Stimulated activated CD4-positive, alpha-beta T cell treated with anti-CD3 and anti-CD28 coated beads, Interleukin-4, amount 100 ng/mL, for 48 hours (primary cell): ENCODE measurements around the gene SUMO1.
"Not testable (repeated sequence)": the region's sequence is repeated elsewhere in the genome, so short reads cannot be mapped to it uniquely, and the experiment has no call there.

ENCODE experiments used
- DNase-seq, 2 donors: peaks; one replicate each; pipeline ENCODE4 v3.0.0-alpha.2; 2020; ENCODE audit warnings: low read depth in 2 of 2

Gene SUMO1

DNA sequence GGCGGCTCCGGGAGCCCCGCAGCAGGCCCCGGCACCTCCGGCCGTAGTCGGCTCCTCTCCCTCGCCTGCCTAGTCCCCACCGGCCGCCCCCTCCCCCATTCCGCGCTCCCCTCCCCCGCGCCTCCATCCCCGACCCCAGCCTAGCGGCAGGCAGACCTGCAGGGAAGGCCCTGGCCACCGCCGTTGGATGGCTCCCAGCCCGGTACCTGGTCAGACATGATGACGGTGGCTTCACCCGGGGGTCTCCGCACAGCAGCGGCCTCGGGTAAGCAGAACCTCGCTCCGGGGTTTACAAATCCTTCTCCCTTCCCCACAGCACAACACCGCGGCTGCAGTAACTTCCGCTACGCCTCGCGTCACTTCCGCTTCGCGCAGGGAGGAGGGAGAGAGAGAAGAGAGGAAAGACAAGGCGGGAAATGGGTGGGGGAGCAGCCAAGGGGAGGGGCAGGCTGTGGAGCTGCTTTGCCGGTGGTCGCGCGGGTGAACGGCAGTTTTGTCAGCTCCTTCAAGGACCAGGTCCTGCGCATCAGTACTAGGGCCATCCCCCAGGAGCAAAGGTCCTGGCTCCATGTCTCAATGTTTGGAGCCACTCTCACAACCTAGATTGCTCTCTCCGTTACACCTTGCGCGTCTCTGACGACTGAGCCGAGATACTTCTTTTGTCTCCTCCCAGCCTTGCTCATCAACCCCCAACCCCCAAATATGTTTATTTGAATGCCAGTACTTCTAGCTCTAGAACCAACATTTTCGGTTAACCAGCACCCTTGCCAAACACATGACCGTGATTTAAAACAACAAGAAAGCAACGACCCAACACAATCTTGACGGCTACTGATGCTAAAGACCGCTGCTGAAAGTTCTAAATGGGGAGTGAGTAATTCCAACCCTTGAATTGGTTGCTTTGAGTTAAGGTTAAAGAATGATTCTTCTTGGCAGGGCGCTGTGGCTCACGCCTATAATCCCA lies at the start of gene SUMO1:
Gene SUMO1 (minus strand): TSS at position 364 of the 964 bp plus-strand sequence. CDS start 146 bp downstream, at position 218.
- peak; percentile 81 to 86 for DNase-seq

DNA sequence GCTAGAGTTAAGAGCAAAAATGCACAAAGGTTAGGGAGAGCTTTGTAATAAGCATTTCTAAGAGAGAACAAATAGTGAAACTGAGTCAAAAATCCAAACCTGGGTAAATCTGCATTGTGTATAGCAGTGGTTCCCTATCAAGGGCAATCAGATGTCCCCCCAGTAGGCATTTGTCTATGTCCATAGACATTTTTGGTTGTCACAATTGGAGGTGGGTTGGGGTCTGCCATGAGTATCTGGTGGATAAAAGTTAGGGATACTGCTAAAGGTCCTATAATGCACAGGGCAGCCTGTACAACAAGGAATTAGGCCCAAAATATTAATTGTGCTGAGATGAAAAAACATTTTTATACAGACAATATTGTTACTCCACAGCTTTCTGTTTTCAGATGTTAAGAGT lies 48.2 kb upstream of the SUMO1 start:
- DNase-seq: no peak

DNA sequence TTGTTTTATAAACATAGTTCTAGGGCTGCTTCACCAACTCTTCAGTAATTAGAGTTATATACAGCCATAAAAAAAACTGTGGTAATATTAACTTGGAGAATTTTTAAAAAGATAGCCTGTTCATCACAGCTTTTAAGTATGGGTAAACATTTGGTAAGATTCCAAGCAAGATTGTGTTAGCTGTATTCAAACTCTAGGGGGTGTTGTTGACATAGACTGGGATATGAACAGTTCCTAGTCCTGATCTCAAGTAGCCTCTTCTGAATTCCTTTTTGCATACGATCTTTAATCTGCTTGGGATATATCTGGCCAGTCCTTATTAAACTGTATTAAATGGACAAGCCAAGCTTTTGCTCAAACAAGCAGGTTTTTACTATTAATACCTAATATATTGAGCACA lies 40.5 kb upstream of the SUMO1 start:
- DNase-seq: no peak

GRCh38 chr2:202278036-202278760 lies 39.8 kb upstream of the SUMO1 start:
- DNase-seq: no peak

DNA sequence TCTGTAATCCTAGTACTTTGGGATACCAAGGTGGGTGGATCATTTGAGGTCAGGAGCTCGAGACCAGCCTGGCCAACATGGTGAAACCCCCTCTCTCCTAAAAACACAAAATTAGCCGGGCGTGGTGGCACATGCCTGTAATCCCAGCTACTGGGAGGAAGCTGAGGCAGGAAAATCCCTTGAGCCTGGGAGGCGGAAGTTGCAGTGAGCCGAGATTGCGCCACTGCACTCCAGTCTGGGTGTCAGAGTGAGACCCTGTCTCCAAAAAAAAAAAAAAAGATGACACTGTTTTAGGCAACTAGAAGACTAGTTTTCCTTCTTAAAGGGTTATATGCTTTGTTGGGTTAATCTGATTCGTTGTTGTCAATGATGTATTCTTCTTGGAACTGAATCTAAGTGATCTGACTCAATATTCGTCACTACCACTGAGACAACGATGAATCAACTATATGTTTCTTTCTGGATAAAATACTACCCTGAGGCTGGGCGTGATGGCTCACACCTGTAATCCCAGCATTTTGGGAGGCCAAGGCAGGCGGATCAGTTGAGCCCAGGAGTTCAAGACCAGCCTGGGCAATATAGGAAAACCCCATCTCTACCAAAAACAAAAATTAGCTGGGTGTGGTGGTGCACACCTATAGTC lies 37.8 kb upstream of the SUMO1 start:
- DNase-seq: not testable (repeated sequence)

- no peak for DNase-seq
These were observed 32.1 kb upstream of the SUMO1 start for GRCh38 chr2:202270487-202270886.

GRCh38 chr2:202269585-202269984 lies 31.2 kb upstream of the SUMO1 start:
- DNase-seq: no peak

DNA sequence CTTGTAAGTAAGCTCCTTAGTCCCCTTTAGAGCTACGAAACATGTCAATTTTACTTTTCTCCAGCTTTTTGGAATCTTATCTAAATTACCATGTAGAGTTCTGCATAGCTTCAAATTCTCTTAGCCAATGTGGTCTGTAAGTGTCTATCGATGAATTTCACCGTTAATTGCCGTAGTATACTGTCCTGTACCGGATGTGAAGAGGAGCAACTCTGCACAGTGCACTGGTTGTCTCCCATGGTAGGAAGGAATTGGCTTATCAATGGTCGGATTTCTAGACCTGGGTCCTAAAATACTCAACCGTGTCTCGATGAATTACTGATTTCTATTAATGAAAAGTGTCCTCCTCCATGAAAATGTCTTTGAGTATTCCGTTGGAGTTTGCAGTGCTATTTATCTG lies 29.1 kb upstream of the SUMO1 start:
- DNase-seq: no peak

GRCh38 chr2:202265467-202266277 lies 27.3 kb upstream of the SUMO1 start, which contains the start of gene NOP58:
TSS of gene NOP58 (plus strand) at chr2:202265763. CDS start at chr2:202265942, 179 bp downstream.
- peak; percentile 72 to 89 for DNase-seq

- no peak for DNase-seq
These were observed 23.1 kb upstream of the SUMO1 start for GRCh38 chr2:202261531-202261930.

DNA sequence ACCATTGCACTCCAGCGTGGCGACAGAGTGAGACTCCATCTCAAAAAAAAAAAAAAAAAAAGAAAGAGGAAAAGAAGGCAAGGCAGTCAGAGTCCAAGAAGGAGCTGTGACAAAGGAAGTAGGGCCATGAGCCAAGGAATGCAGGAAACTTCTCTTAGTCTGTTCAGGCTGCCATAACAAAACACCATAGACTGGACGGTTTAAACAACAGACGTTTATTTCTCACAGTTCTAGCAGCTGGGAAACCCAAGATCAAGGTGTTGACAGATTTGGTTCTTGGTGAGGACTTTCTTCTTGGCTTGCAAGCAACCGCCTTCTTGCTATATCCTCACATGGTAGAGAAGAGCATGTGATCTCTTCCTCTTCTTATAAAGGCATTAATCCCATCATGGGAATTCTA lies 13.1 kb upstream of the SUMO1 start:
- DNase-seq: no peak

DNA sequence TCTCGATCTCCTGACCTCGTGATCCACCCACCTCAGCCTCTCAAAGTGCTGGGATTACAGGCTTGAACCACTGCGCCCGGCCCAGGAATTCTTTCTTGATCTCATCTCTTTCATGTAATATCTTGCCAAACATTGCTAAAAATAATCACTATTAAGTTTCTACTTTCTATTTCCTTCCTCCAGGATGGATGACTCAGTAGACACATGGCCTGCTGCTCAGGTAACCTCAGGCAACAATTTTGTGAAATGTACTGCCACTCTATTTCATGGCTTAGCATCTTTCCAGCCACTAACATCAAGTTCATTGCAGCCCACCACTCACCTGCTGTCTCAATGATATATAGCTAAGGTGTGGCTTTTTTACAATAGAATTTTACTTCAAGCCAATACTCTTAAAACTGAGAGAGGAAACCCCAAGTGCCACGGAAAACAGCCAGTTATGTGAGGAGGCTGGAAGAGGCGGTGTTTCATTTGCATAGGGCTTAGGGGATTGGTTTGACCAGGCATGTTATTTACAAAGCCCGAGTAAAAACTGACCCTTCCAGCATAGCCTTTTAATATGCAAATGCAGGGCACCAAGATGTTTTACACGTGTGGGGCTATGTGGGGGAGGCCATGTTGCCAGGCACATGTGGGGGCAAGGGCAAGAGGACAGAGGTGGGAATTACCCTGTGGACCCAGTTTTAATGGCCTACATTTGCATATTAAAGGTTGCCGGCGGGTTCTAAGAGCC lies 11.3 kb upstream of the SUMO1 start:
- no peak for DNase-seq

DNA sequence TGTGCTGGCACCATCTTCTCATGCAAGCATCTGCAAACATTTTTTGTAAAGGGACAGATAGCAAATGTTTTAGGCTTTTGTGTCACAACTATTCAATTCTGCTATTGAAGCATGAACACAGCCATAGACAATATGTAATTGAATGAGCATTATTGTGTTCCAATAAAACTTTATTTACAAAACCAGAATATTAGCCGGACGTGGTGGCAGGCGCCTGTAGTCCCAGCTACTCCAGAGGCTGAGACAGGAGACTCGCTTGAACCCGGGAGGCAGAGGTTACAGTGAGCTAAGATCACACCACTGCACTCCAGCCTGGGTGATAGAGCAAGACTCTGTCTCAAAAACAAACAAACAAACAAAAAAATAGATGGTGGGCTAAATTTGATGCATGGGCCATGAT lies 9.3 kb upstream of the SUMO1 start:
- DNase-seq: not testable (repeated sequence)

DNA sequence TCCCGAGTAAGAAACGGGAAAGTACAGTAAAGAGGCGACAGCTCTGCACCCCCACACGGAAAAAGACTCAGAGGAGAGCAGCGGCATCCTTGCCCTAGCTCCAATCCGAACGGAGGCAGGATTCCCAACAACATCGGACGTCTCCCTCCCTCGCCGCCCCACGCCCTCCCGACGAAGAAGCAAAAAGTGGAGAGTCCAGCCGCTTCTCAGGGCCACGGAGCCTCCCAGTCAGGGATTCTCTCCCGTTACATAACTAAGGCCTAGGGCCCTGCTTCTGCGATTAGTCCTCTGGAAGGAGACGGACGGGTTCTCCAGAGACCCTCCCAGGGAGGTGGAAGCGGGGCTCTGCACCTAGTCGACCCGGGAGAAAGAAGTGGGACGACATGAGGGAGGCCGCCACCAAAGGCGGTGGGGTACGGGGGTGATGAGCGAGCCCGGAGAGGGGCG lies 587 bp downstream of the SUMO1 start:
- peak in 1 of 2 donors; percentile 14 for DNase-seq

DNA sequence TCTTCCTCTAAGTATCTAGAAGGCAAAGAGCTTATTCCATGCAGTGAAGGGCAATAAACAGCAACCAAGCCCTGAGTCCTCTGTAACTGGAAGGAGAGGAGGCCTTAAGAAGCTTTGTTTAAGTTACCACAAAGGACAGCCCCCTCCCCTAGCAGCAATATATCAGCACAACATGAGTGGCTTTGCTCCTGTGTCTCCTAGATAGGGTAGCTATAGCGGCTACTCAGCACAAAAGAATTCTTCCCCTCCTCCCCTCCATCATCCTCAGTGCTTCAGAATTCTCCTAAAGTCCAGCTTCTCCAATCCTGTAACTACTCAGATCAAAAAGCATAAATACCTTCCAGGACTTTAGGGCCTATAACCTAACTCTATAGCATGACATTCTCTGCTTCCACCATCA lies 16.5 kb downstream of the SUMO1 start:
- no peak for DNase-seq

DNA sequence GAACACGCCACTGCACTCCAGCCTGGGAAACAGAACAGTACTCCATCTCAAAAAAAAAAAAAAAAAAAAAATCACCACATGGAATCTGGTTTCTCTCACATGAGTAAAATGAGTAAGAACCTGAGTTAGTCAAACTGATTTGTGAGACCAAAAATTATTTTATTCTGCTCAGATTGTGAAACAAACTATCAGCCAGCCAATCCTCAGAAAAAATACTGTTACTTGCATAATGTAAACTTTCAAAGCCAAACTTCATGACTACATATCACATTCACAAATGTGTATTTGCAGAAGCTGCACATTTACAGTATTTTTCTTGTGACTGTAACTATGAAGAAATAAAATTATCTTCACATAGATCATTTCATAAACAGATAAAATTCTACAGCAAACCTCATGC lies 23.2 kb downstream of the SUMO1 start:
- no peak for DNase-seq

GRCh38 chr2:202208526-202208925 lies 29.9 kb downstream of the SUMO1 start:
- no peak for DNase-seq

DNA sequence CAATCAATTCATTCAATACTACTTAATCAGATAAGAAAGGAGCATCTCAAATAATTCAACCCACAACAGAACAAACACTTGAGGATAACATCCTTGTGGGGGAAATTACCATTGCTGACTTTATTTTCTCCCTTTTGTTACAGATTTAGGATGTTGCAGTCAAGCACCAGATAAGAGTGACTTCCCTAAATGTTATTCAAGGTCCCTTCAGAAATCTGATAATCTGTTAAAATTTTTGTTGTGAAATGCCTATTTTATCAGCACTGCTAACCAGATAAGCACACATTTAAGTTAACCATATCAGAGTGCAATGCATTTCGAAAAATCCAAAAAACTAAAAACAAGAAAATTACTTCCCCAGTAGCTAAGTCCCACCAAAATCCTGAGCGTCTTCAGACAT lies 33.5 kb downstream of the SUMO1 start:
- DNase-seq: no peak

- no peak for DNase-seq
These were observed 35.0 kb downstream of the SUMO1 start for GRCh38 chr2:202203348-202203747.
